GM23248 (cell line): Measurements from ENCODE around the gene ARID1B. TPM values are rescaled to one million over a fixed set of nuclear protein-coding genes. Genes with fewer than 3 reads are reported as not detected.
A peak's percentile ranks its signal among the peaks of the same experiment; 100 is the strongest.

ENCODE experiments used
- DNase-seq: peaks from one replicate; pipeline ENCODE4 v3.0.0-alpha.2; 2015
- H2AFZ ChIP-seq: fragments of 200-600 bp; sonication (generic); 2 replicates; pipeline ENCODE4 v1.6.1; 2016; ENCODE audit warnings: antibody characterized with exemption
- H3F3A ChIP-seq: fragments of 200-600 bp; sonication (generic); 2 replicates; pipeline ENCODE4 v1.6.1; 2016; ENCODE audit warnings: mild to moderate bottlenecking, antibody characterized with exemption, mixed run types; ENCODE audit not compliant: insufficient read depth
- H3K27ac ChIP-seq: fragments of 200-600 bp; sonication (generic); 2 replicates; pipeline ENCODE4 v1.5.1; 2016; ENCODE audit warnings: mild to moderate bottlenecking
- H3K27me3 ChIP-seq: fragments of 200-600 bp; sonication (generic); replicated peaks from 2 replicates; pipeline ENCODE4 v1.6.1; 2016; ENCODE audit warnings: mild to moderate bottlenecking; ENCODE audit not compliant: insufficient read depth
- H3K36me3 ChIP-seq: fragments of 200-600 bp; sonication (generic); 2 replicates; pipeline ENCODE4 v1.6.1; 2016; ENCODE audit warnings: low read depth, mild to moderate bottlenecking
- H3K4me1 ChIP-seq: fragments of 200-600 bp; sonication (generic); 2 replicates; pipeline ENCODE4 v1.6.1; 2016; ENCODE audit warnings: mild to moderate bottlenecking; ENCODE audit not compliant: insufficient read depth
- H3K4me2 ChIP-seq: fragments of 200-600 bp; sonication (generic); one replicate; pipeline ENCODE4 v1.6.1; 2016; ENCODE audit warnings: mild to moderate bottlenecking; ENCODE audit not compliant: unreplicated experiment
- H3K4me3 ChIP-seq: fragments of 200-600 bp; sonication (generic); 2 replicates; pipeline ENCODE4 v1.5.1; 2016; ENCODE audit warnings: mild to moderate bottlenecking
- H3K79me2 ChIP-seq: fragments of 200-600 bp; sonication (generic); 2 replicates; pipeline ENCODE4 v1.6.1; 2016; ENCODE audit warnings: mild to moderate bottlenecking; ENCODE audit not compliant: insufficient read depth
- H3K9ac ChIP-seq: fragments of 200-600 bp; sonication (generic); 2 replicates; pipeline ENCODE4 v1.6.1; 2016; ENCODE audit warnings: mild to moderate bottlenecking
- H3K9me2 ChIP-seq: fragments of 200-600 bp; sonication (generic); 2 replicates; pipeline ENCODE4 v1.6.1; 2016; ENCODE audit warnings: mixed run types, mild to moderate bottlenecking, moderate library complexity; ENCODE audit not compliant: insufficient read depth
- H3K9me3 ChIP-seq: fragments of 200-600 bp; sonication (generic); one replicate; pipeline ENCODE4 v1.6.1; 2017; ENCODE audit warnings: low read depth
- H4K20me1 ChIP-seq: fragments of 200-600 bp; sonication (generic); 2 replicates; pipeline ENCODE4 v1.6.0; 2016; ENCODE audit not compliant: insufficient read depth
- EZH2 ChIP-seq: fragments of 200-600 bp; sonication (generic); IDR thresholded peaks from 2 replicates; pipeline ENCODE4 v1.6.1; 2018; ENCODE audit warnings: antibody characterized with exemption, mild to moderate bottlenecking; ENCODE audit not compliant: insufficient read depth, poor library complexity, severe bottlenecking
- EZH2phosphoT487 ChIP-seq: fragments of 200-600 bp; sonication (generic); IDR thresholded peaks from 2 replicates; pipeline ENCODE4 v1.6.1; 2018; ENCODE audit warnings: antibody characterized with exemption, moderate library complexity, mild to moderate bottlenecking, low read depth; ENCODE audit not compliant: insufficient read depth
- WGBS, 2 experiments: methylation state at CpG; one replicate each; pipeline ENCODE4 v1.1.6; 2015 to 2017; ENCODE audit warnings: low lambda C conversion rate in 2 of 2, low coverage in 1 of 2; ENCODE audit errors: missing lambda C conversion rate in 2 of 2; 5-methylcytosine and 5-hydroxymethylcytosine counted together
- in situ Hi-C: fragments of 300-500 bp; cut with MboI; formaldehyde crosslinking; loops from 2 replicates; pipeline ENCODE4 v1.15.0; 2020
- polyA plus RNA-seq: library from polyadenylated mRNA; unstranded; fragments of >200 nt; fragmentation: Nextera tagmentation; extraction: Ambion mirVana; gene quantifications from 2 replicates; pipeline ENCODE4 v1.2.1, GENCODE V29; 2016
- total RNA-seq: library from RNA; depleted of rRNA; stranded (reverse); fragments of >200 nt; shearing (Covaris generic); gene quantifications from 2 replicates; pipeline ENCODE4 v1.2.3, GENCODE V29; 2014

ARID1B gene
- total and polyA plus RNA-seq, 2 experiments from 2014 or later = 19.3 to 21.2 TPM

- H3K9me3 ChIP-seq = no peaks in the 10 kb centered on the region
- peak overlapping the region; percentile 63 for H3K9ac ChIP-seq
- peak overlapping the region; percentile 30; the same call in 1 of the 2 replicates for H2AFZ ChIP-seq
- peaks cover 100% of the 10 kb centered on the region for H3K79me2 ChIP-seq
- H4K20me1 ChIP-seq = 0 out of 2 replicates have a peak, but pooled peaks cover 3% of the 10 kb centered on the region
- no peak for TF ChIP-seq EZH2
- TF ChIP-seq EZH2phosphoT487 = no peak
- peak overlapping the region; percentile 74 for H3K4me2 ChIP-seq
- no peaks in the 10 kb centered on the region for H3K9me2 ChIP-seq
- peaks cover 24% of the 10 kb centered on the region for H3K4me1 ChIP-seq
- H3F3A ChIP-seq = peaks cover 17% of the 10 kb centered on the region
- in situ Hi-C loops = no loop called here
- H3K27ac ChIP-seq = peak overlapping the region; percentile 59
- 32% methylated on average over 10 of the region's 10 CpGs for WGBS, 2 experiments
- H3K27me3 ChIP-seq = no peaks in the 10 kb centered on the region
- H3K36me3 ChIP-seq = no peaks in the 10 kb centered on the region
- peak overlapping the region; percentile 67 for H3K4me3 ChIP-seq
- DNase-seq = peak; percentile 64
Measured at GRCh38 chr6:156963712-156964700, 186.8 kb downstream of the ARID1B start.

GRCh38 chr6:156967852-156968251 is 190.7 kb downstream of the ARID1B start:
- 94 to 99% methylated on average over 4 of the region's 4 CpGs for WGBS, 2 experiments
- no peak overlapping the region for H3K4me2 ChIP-seq
- H3K4me1 ChIP-seq = peaks cover 24% of the 10 kb centered on the region
- H3K4me3 ChIP-seq = no peak overlapping the region
- TF ChIP-seq EZH2 (no peak), EZH2phosphoT487 (no peak)
- H3K9me2 ChIP-seq = no peaks in the 10 kb centered on the region
- no peak for DNase-seq
- H3K79me2 ChIP-seq = peaks cover 100% of the 10 kb centered on the region
- no peak overlapping the region for H3K27ac ChIP-seq
- in situ Hi-C loops = no loop called here
- H4K20me1 ChIP-seq = 0 out of 2 replicates have a peak, but pooled peaks cover 3% of the 10 kb centered on the region
- H2AFZ ChIP-seq = no peak overlapping the region
- H3K9ac ChIP-seq = no peak overlapping the region
- H3K27me3 ChIP-seq = no peaks in the 10 kb centered on the region
- H3F3A ChIP-seq = peaks cover 17% of the 10 kb centered on the region
- no peaks in the 10 kb centered on the region for H3K9me3 ChIP-seq
- no peaks in the 10 kb centered on the region for H3K36me3 ChIP-seq

GRCh38 chr6:156969233-156969632 is 192.1 kb downstream of the ARID1B start:
- H3K9ac ChIP-seq = no peak overlapping the region
- peaks cover 100% of the 10 kb centered on the region for H3K79me2 ChIP-seq
- peaks cover 5% of the 10 kb centered on the region; the same call in 1 of the 2 replicates for H3F3A ChIP-seq
- in situ Hi-C loops = no loop called here
- H3K4me1 ChIP-seq = peaks cover 14% of the 10 kb centered on the region
- no peaks in the 10 kb centered on the region for H3K9me2 ChIP-seq
- no peak overlapping the region for H2AFZ ChIP-seq
- no peaks in the 10 kb centered on the region for H3K27me3 ChIP-seq
- no peak for DNase-seq
- no peaks in the 10 kb centered on the region for H3K9me3 ChIP-seq
- no peak for TF ChIP-seq EZH2phosphoT487
- no peak for TF ChIP-seq EZH2
- 80% methylated on average over 5 of the region's 5 CpGs for WGBS, 2 experiments
- H3K4me3 ChIP-seq = no peak overlapping the region
- 0 out of 2 replicates have a peak, but pooled peaks cover 3% of the 10 kb centered on the region for H4K20me1 ChIP-seq
- H3K27ac ChIP-seq = no peak overlapping the region
- no peak overlapping the region for H3K4me2 ChIP-seq
- no peaks in the 10 kb centered on the region for H3K36me3 ChIP-seq

GRCh38 chr6:156970595-156971112 is 193.5 kb downstream of the ARID1B start:
- Histone ChIP-seq H3K4me1 (no peaks in the 10 kb centered on the region), H3K9me3 (no peaks in the 10 kb centered on the region), H3K4me3 (no peak overlapping the region), H3K27me3 (no peaks in the 10 kb centered on the region), H2AFZ (no peak overlapping the region), H3K36me3 (no peaks in the 10 kb centered on the region), H3K79me2 (peaks cover 100% of the 10 kb centered on the region), H3K9me2 (no peaks in the 10 kb centered on the region), H3K9ac (no peak overlapping the region), H3F3A (no peaks in the 10 kb centered on the region), H3K4me2 (no peak overlapping the region), H4K20me1 (0 out of 2 replicates have a peak, but pooled peaks cover 3% of the 10 kb centered on the region), H3K27ac (no peak overlapping the region)
- 56 to 62% methylated on average over 2 of the region's 2 CpGs for WGBS, 2 experiments
- in situ Hi-C loops = no loop called here
- TF ChIP-seq EZH2 (no peak), EZH2phosphoT487 (no peak)
- DNase-seq = no peak
